Dermis microvascular lymphatic vessel endothelial cell (primary cell): ENCODE results near the gene CAMTA1. TPM values are rescaled to one million over a fixed set of nuclear protein-coding genes. Genes with fewer than 3 reads are reported as not detected.

Source experiments
- DNase-seq, 2 donors: peaks; one replicate each; pipeline versions ENCODE4 v3.0.0 to v3.0.0-alpha.2; 2010; ENCODE audit warnings: low read depth in 2 of 2
- total RNA-seq: library from RNA; depleted of rRNA; stranded (reverse); fragments of >200 nt; gene quantifications from 2 replicates; pipeline ENCODE4 v1.2.1, GENCODE V29; 2014

CAMTA1 gene
- total RNA-seq, 1 donor from 2014 or later = 33.9 TPM

DNA sequence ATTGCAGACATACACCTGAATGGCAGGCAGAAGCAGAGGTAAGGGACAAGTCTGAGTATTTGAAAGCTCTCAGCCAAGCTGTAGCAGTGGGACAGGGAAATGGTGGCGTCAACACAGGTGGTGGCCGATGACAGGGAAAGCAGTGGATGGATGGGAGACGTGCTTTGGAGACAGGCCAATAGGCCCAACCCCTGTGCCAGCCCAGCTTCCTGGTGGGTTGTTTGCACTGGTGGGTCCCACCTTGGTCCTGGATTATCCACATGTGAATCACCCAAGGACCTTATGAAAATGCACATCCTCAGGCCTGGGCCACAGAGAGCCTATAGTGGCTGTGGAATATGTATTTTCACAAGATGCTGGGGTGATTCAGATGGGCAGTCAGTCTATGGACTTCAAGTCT, 782.1 kb downstream of the CAMTA1 start:
- no peak for DNase-seq

DNA sequence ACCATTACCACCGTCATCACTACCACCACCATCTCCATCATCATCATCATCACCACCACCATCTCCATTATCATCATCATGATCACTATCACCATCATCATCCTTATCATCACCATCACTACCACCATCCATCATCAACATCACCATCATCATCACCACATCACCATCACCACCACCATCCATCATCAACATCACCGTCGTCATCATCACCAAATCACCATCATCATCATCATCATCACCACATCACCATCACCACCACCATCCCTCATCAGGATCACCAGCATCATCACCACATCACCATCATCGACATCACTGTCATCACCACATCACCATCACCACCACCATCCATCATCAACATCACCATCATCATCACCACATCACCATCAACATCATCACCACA, 782.8 kb downstream of the CAMTA1 start:
- DNase-seq = no peak

DNA sequence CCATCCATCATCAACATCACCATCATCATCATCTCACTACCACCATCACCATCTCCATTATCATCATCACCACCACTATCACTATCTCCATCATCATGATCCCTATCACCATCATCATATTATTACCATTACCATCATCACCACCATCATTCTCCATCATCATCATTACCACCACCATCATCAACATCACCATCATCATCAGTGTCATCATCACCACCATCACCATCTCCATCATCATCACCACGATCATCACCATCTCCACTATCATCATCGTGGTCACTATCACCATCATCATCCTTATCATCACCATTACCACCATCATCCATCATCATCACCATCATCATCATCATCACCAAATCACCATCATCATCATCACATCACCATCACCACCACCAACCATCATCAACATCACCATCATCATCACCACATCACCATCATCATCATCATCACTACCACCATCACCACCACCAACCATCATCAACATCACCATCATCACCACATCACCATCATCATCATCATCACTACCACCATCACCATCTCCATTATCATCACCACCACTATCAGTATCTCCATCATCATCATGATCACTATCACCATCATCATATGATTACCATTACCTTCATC, 783.8 kb downstream of the CAMTA1 start:
- no peak for DNase-seq

DNA sequence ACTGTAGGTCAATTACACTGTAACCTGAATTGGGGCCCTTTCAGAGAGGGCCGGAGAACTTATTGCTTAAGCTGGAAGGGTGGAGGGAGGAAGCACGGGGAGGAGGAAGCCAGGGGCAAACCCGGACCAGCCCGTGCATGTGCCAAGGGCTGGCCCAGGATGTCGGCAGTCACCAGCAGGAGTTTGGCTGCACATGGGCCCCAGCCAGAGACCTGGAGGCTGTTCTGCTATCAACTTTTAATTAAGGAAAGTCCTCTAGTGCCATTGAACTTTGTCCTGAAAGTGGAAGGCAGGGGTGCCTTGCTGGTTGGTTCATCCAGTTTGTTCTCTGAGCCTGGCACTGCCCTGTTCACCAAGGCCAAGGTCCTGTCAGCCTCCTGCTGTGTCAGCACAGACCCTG, 785.1 kb downstream of the CAMTA1 start:
- DNase-seq = no peak

DNA sequence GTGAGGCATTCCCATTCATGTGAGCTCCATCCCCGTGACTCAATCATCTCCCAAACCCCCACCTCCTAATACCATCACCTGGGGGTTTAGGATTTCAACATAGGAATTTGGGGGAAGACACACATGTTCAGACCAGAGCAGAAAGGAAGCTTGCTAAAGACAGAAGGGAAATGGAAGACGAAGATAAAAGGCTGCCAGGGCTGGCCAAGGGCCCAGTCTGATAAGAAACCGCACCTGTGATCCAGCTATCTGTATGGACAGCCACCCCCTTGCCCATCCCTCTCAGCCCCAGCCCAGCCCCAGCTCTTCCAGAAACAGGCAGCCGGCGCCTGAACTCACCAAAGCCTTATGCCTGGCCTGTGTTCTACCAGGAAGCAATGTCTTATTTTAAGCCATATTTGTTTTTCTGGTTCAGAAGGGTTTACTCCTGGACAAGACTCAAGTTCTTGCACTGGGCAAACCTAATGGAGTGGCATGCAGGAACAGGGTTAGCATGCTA, 787.4 kb downstream of the CAMTA1 start:
- DNase-seq = no peak

DNA sequence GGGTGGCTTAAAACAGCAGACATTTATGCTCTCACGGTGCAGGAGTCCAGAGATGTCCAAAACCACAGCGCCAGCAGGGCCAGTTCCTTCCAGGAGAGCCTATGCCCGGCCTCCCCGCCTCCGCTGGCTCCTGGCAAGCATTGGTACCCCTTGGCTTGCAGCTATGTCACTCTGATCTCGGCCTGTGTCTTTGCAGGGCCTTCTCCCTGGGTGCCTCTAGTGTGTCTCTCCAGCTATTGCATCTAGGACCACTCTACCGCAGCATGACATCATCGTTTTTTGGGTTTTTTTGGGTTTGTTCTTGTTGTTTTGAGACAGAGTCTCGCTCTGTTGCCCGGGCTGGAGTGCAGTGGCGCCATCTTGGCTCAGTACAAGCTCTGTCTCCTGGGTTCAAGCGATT, 788.2 kb downstream of the CAMTA1 start:
- no peak for DNase-seq

DNA sequence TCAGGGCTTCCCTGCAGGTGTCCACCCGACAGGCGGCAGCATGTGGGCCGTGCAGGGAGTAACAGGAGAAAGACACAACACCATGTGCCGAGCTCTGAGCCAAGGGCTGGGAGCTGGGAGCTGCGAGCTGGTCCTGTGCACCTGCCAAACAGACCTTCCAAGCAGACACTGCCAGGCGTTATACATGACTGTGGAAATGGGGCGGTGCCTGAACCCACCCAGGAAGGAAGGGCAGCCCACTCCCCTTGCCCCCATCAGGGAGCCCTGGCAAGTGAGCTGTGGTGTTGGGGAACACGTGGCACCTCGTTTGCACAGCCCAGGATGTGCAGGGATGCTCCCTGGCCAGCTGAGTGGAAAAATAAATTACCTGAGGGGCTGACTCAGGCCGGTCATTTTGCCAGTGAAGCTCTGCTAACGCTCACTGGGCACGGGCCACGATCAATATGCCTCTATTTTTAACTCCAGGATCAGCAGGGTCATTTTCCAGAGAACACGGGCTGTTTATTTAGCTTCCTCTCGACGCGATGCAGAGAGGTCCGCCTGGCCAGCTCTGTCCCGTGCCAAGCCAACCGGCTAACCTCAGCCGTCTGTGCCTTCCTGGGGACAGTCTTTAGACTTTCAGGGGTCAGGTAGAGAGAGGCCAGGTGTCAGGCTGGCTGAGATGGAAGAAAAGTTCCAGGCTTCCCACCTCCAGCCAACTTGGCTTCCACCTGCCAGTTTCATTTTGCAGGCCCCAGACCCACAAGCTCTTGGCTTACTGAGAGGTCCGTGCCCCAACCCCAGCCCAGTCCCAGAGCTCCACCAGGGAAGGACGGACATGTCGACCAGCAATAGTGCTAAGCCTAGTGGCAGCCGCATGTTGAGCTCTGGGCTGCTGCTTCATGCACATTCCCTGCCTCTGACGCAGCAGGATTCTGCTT, 789.1 kb downstream of the CAMTA1 start:
- peak; percentile 78 to 91 for DNase-seq

DNA sequence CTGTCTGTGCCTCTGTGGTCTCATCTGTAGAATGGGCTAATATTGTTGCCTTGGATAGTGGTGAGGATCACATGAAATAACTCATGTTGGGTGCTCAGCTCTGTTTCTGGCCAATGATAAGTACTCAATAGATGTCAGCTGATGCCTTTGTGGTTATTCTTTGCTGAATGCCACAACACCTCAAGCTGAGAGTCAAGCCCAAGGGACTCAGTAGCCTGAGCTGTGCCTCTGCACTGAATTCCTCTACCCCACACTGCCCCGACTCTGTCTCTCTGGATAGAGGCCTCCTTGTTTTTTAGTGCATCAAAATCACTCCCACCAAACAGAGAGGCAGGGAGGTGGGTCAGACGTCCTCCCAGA, 789.8 kb downstream of the CAMTA1 start:
- no peak for DNase-seq

DNA sequence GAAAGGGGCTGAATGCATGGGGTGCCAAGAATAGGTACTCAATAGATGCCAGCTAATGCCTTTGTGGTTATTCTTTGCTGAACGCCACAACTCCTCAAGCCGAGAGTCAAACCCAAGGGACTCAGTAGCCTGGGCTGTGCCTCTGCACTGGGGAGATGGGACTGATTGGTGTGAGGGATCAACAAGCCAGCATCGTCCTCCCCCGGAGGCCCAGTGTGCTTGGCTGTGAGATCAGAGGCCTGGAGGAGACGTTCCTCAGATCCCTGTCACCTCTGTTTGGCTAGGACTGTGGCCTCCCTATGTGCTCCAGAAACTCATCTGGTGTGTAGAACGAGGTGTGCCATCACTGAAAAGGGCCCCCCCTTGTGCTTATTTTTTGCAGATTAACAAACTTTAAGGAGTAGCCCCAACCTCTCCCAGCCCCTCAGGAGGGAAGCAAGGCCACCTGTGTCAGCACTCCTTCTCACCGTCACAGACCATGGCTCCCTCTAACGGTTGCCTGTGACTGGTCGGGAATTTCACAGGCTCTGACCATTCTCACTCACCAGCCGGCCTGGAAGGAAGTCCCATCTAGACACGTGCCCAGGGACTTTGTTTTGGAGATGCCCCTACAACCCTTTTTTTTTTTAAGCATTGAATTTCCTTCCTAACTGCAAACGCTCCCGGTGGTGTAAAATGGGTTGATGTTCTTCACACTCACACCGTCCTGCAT, 791.8 kb downstream of the CAMTA1 start:
- peak; percentile 53 to 62 for DNase-seq

DNA sequence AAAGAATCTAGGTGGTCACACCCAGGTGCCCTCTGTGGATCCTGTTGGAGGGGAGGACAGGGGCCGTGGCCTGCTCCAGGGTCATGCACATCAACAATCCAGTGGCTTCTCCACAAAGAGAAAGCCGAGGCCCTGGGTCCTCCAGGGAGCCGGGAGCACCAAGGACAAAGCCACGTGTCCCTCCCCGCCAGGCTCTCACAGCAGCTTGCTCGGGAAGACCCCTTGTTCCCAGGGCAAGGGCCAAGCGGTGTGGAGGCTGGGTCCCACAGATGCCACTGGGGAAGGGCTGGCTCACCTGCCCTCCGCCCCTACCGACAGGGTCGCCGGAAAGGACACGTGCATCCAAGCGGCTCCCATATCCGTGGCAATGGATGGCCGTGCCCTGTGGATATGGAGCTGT, 793.0 kb downstream of the CAMTA1 start:
- no peak for DNase-seq

DNA sequence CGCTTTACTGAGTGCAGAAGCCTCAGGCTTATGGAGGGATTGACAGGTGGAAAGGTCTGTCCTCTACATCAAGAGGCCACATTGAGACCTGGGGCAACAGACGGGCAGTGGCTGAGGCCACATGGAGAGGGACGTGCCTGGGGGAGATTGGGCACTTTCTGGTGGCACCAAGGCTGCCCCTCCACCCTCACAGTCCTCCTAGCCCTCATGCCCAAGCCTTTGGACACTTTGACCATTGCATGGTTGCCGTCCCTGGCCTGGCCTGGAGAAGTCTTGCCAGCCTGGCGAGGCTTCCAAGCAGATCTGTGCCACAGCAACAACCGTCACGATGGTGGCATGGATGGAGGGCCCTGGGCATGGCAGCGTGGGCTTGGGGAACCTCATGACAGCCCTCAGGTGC, 793.8 kb downstream of the CAMTA1 start:
- DNase-seq = no peak

DNA sequence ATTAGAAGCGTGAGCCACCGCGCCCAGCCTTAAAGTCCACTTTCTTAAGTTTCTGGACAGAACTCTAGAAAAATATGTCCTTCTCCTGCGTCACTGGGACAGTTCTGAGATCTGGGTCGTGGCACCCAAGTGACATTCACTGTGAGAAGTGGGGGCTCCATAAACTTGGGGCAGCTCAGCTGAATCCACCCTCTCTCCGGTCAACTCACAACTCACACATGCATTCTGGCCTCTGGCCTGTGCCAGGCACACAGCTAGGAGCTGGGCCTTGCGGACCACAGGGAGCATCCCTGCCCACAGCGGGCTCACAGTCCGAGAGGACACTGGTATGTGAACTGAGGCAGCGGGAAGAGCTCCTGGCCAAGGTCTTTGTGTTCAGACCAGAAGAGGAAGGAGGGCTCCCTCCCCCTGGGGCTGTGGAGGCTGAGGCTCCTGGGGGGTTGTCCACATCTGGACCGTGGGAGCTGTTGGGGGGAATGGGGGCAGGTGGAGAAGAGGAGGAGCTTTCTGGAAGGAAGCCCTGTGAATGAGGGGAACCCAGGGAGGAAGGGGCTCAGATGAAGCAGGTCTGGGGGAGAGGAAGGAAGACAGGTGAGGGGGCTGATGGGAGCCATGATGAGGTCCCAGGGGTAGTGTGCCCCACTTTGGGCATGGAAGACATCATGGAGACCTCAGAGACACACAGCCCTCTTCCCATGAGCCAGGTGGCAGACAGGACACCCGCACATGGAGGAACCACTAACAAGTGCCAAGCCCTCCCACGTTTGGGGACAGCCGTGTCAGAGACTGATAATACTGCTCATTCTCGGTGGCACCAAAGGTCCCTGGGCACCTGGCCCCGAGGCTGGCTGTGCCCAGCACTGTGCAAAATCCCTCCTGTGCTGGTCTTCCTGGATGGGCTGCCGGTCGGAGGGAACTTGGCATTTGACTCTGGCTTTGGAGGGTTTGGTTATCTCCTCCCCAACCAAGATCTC, 794.9 kb downstream of the CAMTA1 start:
- DNase-seq = no peak

DNA sequence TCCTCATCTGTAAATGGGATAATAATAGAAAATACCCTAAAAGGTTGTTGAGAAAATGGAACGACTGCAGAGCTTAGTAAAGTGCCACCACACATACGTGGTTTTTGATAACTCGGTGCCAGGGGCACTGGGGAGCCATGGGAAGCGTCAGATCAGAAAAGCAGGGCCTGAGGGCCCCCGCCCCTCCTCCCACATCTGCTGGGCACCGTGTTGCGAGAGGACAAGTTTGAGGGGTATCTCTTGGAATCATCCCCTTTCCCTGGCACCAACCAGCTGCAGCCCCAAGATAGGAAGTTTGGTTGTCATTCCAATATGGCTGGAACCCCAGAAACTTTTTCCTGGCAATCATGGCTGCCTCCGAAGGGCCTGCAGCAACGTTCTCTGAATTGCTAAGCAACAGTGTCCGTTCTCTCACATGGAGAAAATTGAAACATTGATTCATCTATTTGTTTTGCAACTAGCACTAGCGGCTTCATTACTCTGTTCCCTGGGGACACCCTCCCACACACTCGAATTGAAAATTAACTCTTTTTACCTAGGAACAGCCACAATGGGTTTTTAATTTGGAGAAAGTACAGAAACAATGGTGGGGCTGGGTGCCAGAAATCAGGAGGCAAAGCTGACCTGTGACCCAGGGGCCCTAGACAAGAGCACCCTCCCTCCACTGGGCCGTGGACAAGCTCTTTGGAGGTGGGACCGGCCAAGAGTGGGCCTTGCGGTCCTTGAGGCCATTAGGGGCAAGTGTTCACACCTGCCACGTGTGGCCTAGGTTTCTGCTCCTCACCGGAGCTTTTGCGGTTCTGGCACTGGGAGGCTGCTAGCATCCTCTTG, 795.9 kb downstream of the CAMTA1 start:
- no peak for DNase-seq

DNA sequence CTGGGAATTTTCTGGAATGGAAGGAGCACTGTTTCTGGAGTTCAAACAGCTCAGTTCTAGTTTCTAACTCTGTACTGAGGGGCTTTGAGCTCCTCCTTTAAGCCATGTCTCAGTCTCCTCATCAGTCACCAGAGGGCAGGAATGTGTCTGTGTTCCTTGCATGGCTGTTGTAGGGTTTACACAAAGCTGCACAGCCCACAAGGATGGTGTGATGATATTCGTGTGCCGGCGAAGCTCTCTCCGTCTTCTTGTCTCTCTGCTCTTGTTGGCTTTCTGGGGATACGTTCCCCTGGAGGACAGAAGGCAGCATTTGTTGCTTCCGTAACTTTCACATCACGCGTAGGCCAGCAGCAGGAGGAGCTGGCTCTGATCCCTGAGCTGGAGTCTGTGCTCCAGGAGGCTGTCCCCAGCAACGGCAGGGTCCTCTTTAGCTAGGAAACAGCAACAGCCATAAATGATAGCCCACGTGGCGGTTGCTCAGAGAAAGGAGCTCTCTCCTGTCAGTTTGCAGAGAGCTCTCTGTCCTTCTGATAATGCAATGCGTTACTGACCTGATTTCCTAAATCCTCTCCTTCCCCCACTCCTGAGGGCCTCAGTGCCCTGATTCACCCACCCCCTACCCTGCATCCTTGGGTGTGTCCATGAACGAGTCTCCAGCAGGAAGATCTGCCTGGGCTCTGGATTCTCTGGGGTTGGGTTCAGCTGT, 796.7 kb downstream of the CAMTA1 start:
- no peak for DNase-seq

DNA sequence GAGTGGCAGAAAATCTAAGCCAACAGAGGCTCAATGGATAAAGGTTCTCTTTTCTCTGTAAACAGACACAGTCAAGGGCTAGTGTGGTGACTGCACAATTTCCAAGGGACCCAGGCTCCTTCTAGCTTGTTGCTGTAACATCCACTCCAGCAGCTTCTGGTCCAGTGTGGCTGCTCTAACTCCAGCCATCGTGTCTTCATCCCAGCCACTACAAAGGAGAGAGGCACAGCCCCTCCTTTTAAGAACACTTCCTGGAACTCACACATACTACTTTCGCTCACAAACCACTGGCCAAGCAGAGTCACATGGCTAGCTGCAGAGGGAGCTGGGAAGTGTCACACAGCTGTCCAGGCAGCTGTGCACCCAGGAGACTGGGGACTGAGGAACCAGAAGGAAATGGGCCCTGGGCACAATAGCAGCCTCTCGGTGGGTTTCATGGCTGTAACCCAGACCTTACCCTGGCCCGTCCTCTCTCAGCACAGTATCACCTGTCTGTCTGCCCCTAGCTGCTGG, 797.3 kb downstream of the CAMTA1 start:
- DNase-seq = no peak

DNA sequence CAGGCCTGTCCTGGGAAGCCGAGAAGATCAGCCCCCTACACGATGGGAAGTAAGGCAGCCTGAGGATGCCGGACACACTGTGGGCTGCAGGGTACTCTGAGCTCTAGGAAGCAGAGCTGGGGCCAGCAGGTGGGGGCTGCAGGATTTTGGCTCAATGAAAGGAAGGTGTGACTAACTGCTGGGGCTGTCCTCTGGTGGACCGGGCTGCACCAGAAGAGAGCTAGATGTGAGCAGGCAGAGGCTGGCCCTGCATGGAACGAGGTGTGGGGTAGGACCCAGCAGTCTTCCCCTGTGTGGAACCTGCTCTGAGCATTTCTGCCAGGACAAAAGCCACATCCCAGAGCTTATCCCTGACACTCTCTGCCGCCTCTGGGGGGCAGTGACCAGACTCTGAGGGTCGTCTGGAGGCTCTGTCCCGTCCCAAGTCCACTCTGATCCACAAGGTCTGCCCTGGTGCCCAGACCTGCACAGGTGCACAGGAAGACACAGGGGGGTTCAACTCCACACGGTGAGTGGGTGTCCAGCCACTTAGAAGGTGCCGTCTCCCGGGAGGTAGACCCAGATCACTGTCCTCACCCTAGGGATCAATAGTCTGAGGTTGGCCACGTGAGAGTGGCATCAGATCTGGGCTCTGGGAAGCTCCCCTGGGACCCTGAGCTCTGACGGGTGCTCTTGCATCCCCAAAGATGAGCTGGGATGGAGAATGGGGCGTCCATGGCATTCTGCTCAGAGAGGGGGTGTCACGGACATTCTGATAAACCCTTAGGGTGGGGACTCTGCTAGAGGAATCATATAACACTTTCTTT, 798.2 kb downstream of the CAMTA1 start:
- DNase-seq = no peak

DNA sequence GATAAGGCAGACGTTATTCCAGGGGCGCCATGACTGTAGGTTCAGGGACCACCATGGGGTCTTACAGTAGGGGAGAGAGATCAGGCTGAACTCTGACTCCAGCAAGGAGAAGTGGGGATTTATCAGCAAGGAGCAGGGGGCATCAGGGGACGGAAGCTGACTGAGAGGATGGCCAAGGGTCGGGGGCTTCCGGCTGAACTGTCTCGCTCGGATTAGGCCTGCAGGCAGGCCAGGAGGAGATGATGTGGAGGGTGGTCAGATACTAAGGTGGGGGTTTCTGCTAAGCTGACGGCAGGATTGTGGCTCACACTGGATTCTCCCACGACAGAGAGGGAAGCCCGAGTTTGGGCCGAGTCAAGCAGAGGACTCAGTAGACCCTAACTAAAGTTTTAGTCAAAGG, 798.9 kb downstream of the CAMTA1 start:
- no peak for DNase-seq

DNA sequence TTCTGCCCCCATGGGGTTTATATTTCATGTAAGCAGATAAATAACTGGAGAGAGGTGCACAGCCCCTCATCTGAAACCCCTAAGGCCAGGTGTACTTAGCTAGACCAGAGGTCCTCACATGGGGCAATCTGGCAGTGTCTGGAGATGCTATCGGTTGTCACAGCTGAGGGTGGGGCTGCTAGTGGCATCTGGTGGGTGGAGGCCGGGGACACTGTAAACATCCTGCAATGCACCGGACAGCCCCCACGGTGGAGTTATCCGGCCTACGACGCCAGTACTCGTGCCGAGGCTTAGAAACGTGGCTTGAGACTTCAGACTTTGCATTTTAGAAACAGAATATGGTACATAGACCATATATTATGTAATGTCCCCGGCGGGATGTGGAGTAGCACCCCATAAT, 799.4 kb downstream of the CAMTA1 start:
- DNase-seq = no peak
